Heart left ventricle (tissue), 16 donors: ENCODE data around the gene MPC2. TPM values are rescaled to one million over a fixed set of nuclear protein-coding genes. Genes with fewer than 3 reads are reported as not detected.
A peak's percentile ranks its signal among the peaks of the same experiment; 100 is the strongest.

Source experiments
- ATAC-seq, 4 donors: fragments of 200-7000 bp; cut with Tn5 transposase; one replicate each; pipeline ENCODE4 v1.9.1; 2020 to 2022; ENCODE audit warnings: moderate library complexity in 4 of 4, mild to moderate bottlenecking in 3 of 4, moderate number of reproducible peaks in 1 of 4
- DNase-seq, 5 donors: peaks; one replicate each; pipeline ENCODE4 v3.0.0-alpha.2; 2020
- H3K27ac ChIP-seq, 12 donors: fragments of 200-600 bp; sonication (generic) in 4 of 12; one replicate each; pipeline versions ENCODE4 v1.5.0 to v1.8.0; 2016 to 2022; ENCODE audit warnings: mild to moderate bottlenecking in 2 of 12
- H3K27me3 ChIP-seq, 9 donors: fragments of 200-600 bp; sonication (generic) in 2 of 9; one replicate each; pipeline versions ENCODE4 v1.5.1 to v1.8.0; 2016 to 2022; ENCODE audit warnings: mild to moderate bottlenecking in 3 of 9
- H3K36me3 ChIP-seq, 9 donors: fragments of 200-600 bp; sonication (generic) in 2 of 9; one replicate each; pipeline versions ENCODE4 v1.5.0 to v1.8.0; 2018 to 2022; ENCODE audit warnings: mild to moderate bottlenecking in 2 of 9
- H3K4me1 ChIP-seq, 12 donors: fragments of 200-600 bp; sonication (generic) in 4 of 12; one replicate each; pipeline versions ENCODE4 v1.5.0 to v1.8.0; 2016 to 2022; ENCODE audit warnings: mild to moderate bottlenecking in 3 of 12
- H3K4me3 ChIP-seq, 12 donors: fragments of 200-600 bp; sonication (generic) in 4 of 12; one replicate each; pipeline versions ENCODE4 v1.5.0 to v1.8.0; 2017 to 2022; ENCODE audit warnings: mild to moderate bottlenecking in 9 of 12, moderate library complexity in 4 of 12
- H3K9me3 ChIP-seq, 12 donors: fragments of 200-600 bp; sonication (generic) in 4 of 12; one replicate each; pipeline versions ENCODE4 v1.5.0 to v1.8.0; 2016 to 2022; ENCODE audit warnings: mild to moderate bottlenecking in 1 of 12
- CTCF ChIP-seq, 12 donors: fragments of 200-600 bp; sonication (generic) in 4 of 12; IDR thresholded peaks; one replicate each; pipeline versions ENCODE4 v1.5.0 to v1.8.0; 2018 to 2022; ENCODE audit warnings: antibody characterized with exemption in 12 of 12, mild to moderate bottlenecking in 5 of 12
- POLR2A ChIP-seq, 2 donors: fragments of 450-650 bp; IDR thresholded peaks; one replicate each; pipeline ENCODE4 v1.6.1; 2017; ENCODE audit warnings: antibody characterized with exemption in 2 of 2, mild to moderate bottlenecking in 2 of 2, moderate library complexity in 2 of 2
- WGBS, 4 donors: extraction: QIAGEN DNeasy Blood & Tissue Kit in 2 of 4; methylation state at CpG; one replicate each; pipeline versions ENCODE4 v1.1.5 to v1.1.7; 2013 to 2018; 5-methylcytosine and 5-hydroxymethylcytosine counted together
- intact Hi-C, 10 donors: fragments of 100-400 bp; cut with DNase I; formaldehyde crosslinking; loops; one replicate each; pipeline versions ENCODE4 v1.11.1 to v1.14.2; 2022
- polyA plus RNA-seq, 2 donors: library from polyadenylated mRNA; stranded (reverse); fragments of 200-250 nt; gene quantifications; one replicate each; pipeline ENCODE4 v1.2.3, GENCODE V29; 2013
- total RNA-seq, 9 donors: library from RNA; depleted of rRNA in 2 of 9; stranded (reverse); fragments of >200 nt in 2 of 9; fragmentation: NEBNext Ultra II Directional in 3 of 9; extraction: Animal tissue kit (Norgen Biotek cat#: 25700) in 3 of 9; gene quantifications; one replicate each; pipeline versions ENCODE4 v1.1.0 to v1.2.4, GENCODE V29; 2016 to 2023
- donor health status: ischemic (EF 13 %, LVEDD 7.1; RV severe dilation, severe dysfunction).
- donor health status: healthy with polysubstance abuse.
- donor health status: DM: no; HTN: yes; CAD: no.
- donor health status: DM: no; HTN: no; CAD: no.
- donor health status: ischemic (EF 25% LVEDD 6.9; RV normal size, moderate dysfunction).
- donor health status: ischemic (EF 25% LVEDD 5.7; RV mildly dilated, moderate dysfunction).
- donor health status: healthy.
- donor health status: DM: yes; HTN: yes; CAD: no.
- donor health status: ischemic (EF 35%, LVEDD 5.7; RV mildly dilated, moderate dysfunction).
- donor health status: nonischemic (EF 11% LVEDD 7.7; RV severe dilation, severe dysfunction).
- donor health status: DM: yes; HTN: yes; CAD: no.
- donor health status: PGD.
- donor health status: ischemic (EF 29% LVEDD 5.4; RV normal size, mild dysfunction).
- donor health status: nonischemic (EF 23%, LVEDD 6.1; RV moderate dilation, normal function).

The MPC2 gene
- total and polyA plus RNA-seq, 11 donors, result 69.5 to 260 (median 214) TPM

DNA sequence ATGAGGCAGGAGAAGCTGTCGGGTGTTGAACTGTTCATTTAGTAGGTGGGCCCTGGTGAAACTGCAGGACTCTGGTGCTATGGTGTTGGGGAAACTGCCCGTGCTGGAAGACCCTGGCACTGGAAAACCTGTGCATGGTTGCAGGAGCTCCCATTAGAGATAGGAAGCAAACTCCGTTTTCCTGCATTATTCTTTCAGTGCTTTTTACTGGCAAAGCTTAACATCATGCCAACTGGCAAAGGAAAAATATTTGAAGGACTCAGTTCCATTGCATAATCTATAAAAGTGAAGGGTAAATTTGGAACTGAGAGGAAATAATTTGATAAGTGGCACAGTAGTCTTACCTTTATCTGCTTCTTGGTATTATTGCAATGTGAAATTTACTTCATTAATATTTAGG, 31.7 kb upstream of the MPC2 start:
- H3K4me3 ChIP-seq, result no peak overlapping the region
- H3K4me1 ChIP-seq, result peaks cover 0 to 26% (median 0%) of the 10 kb centered on the region in 12 donors
- DNase-seq (no peak), ATAC-seq (peak in 2 of 4 donors; percentile 9 to 31)
- TF ChIP-seq CTCF (IDR thresholded peaks at IDR 0.05) (no peak), POLR2A (IDR thresholded peaks at IDR 0.05) (no peak)
- 62 to 73% (median 67%) methylated on average over 3 of the region's 3 CpGs for whole genome bisulfite sequencing, 4 donors
- intact Hi-C loops, result no loop called here
- H3K9me3 ChIP-seq, result peaks cover 0 to 8% (median 0%) of the 10 kb centered on the region in 12 donors
- H3K27ac ChIP-seq, result no peak overlapping the region
- no peaks in the 10 kb centered on the region for H3K27me3 ChIP-seq
- H3K36me3 ChIP-seq, result peaks cover 0 to 42% (median 27%) of the 10 kb centered on the region in 9 donors

- intact Hi-C loops, result no loop called here
- TF ChIP-seq CTCF (IDR thresholded peaks at IDR 0.05) (no peak), POLR2A (IDR thresholded peaks at IDR 0.05) (no peak)
- Histone ChIP-seq H3K4me1 (peaks cover 0 to 26% (median 0%) of the 10 kb centered on the region in 12 donors), H3K36me3 (peaks cover 0 to 36% (median 16%) of the 10 kb centered on the region in 9 donors), H3K4me3 (no peak overlapping the region), H3K9me3 (peaks cover 0 to 8% (median 0%) of the 10 kb centered on the region in 12 donors), H3K27me3 (no peaks in the 10 kb centered on the region), H3K27ac (no peak overlapping the region)
- DNase-seq (no peak), ATAC-seq (no peak)
- WGBS, 4 donors, result 84 to 95% (median 91%) methylated on average over 4 of the region's 4 CpGs
Observed at GRCh38 chr1:167966050-167966449, 29.2 kb upstream of the MPC2 start.

DNA sequence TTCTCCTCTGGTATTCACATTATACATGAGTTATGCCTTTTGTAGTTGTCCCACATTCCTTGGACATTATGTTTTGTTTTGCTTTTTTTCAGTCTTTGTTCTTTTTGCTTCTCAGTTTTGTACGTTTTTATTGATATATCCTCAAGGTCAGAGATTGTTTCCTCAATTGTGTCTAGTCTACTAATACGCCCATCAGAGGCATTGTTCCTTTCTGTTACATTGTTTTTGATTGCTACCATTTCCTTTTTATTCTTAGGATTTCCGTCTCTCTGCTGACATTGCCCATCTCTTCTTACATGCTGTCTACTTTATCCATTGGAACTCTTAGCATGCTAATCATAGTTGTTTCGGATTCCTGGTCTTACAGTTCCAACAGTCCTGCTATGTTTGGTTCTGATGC, 27.8 kb upstream of the MPC2 start:
- TF ChIP-seq CTCF (IDR thresholded peaks at IDR 0.05) (no peak), POLR2A (IDR thresholded peaks at IDR 0.05) (no peak)
- WGBS, 4 donors, result 43 to 60% (median 50%) methylated on average over 4 of the region's 4 CpGs
- H3K4me3 ChIP-seq, result no peak overlapping the region
- intact Hi-C loops, result no loop called here
- H3K9me3 ChIP-seq, result peaks cover 0 to 8% (median 0%) of the 10 kb centered on the region in 12 donors
- peak in 2 of 4 donors; percentile 34 to 52 for ATAC-seq
- peaks cover 0 to 26% (median 2%) of the 10 kb centered on the region in 12 donors for H3K4me1 ChIP-seq
- H3K36me3 ChIP-seq, result peaks cover 0 to 30% (median 16%) of the 10 kb centered on the region in 9 donors
- H3K27me3 ChIP-seq, result no peaks in the 10 kb centered on the region
- DNase-seq, result no peak
- H3K27ac ChIP-seq, result peak overlapping the region in 3 of 12 donors; percentile 7 to 49 (median 7)

DNA sequence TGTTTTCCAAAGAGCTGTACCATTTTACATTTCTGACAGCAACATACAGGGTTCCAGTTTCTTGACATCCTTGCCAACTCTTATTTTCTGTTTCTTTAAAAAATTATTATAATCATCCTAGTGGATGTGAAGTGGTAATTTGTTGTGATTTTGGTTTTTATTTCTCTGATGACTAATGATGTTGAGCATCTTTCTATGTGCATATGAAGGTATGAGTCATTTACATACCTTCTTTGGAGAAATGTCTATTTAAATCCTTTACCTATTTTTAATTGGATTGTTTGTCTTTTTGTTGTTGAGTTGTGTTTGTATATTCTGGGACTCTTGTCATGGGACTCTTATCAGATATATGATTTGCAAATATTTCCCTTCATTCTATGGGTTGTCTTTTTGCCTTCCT, 20.8 kb upstream of the MPC2 start:
- no peak for ATAC-seq
- Histone ChIP-seq H3K4me3 (no peak overlapping the region), H3K36me3 (peaks cover 0 to 37% (median 33%) of the 10 kb centered on the region in 9 donors), H3K27ac (no peak overlapping the region), H3K9me3 (no peaks in the 10 kb centered on the region), H3K27me3 (no peaks in the 10 kb centered on the region), H3K4me1 (peaks cover 0 to 12% (median 3%) of the 10 kb centered on the region in 12 donors)
- TF ChIP-seq CTCF (IDR thresholded peaks at IDR 0.05) (no peak), POLR2A (IDR thresholded peaks at IDR 0.05) (no peak)
- no peak for DNase-seq
- intact Hi-C loops, result no loop called here
